Psoas muscle (tissue), 8 donors: ENCODE data around the gene PCED1B. TPM values are rescaled to one million over a fixed set of nuclear protein-coding genes. Genes with fewer than 3 reads are reported as not detected.
"Not testable (repeated sequence)": the region's sequence is repeated elsewhere in the genome, so short reads cannot be mapped to it uniquely, and the experiment has no call there.

ENCODE experiments used
- ATAC-seq, 4 donors: fragments of 200-7000 bp; cut with Tn5 transposase; one replicate each; pipeline ENCODE4 v1.9.1; 2020; ENCODE audit warnings: moderate library complexity in 3 of 4, mild to moderate bottlenecking in 2 of 4
- DNase-seq, 2 donors: peaks; one replicate each; pipeline ENCODE4 v3.0.0-alpha.2; 2020
- H3K27ac ChIP-seq: fragments of 200-600 bp; one replicate; pipeline ENCODE4 v1.8.0; 2022
- H3K27me3 ChIP-seq, 3 donors: fragments of 200-600 bp in 1 of 3; one replicate each; pipeline versions ENCODE4 v1.6.1 to v1.8.0; 2013 to 2022; ENCODE audit warnings: low read length in 2 of 3, mild to moderate bottlenecking in 2 of 3, moderate library complexity in 1 of 3; ENCODE audit not compliant: insufficient read depth in 3 of 3
- H3K36me3 ChIP-seq, 2 donors: fragments of 200-600 bp in 1 of 2; one replicate each; pipeline versions ENCODE4 v1.6.1 to v1.8.0; 2013 to 2022; ENCODE audit warnings: low read depth in 1 of 2, mild to moderate bottlenecking in 1 of 2, moderate library complexity in 1 of 2; ENCODE audit not compliant: insufficient read depth in 1 of 2
- H3K4me1 ChIP-seq: fragments of 200-600 bp; one replicate; pipeline ENCODE4 v1.8.0; 2022
- H3K4me3 ChIP-seq: fragments of 200-600 bp; one replicate; pipeline ENCODE4 v1.8.0; 2022; ENCODE audit warnings: mild to moderate bottlenecking
- H3K9me3 ChIP-seq: fragments of 200-600 bp; one replicate; pipeline ENCODE4 v1.8.0; 2022
- CTCF ChIP-seq: fragments of 200-600 bp; IDR thresholded peaks from one replicate; pipeline ENCODE4 v1.8.0; 2022; ENCODE audit warnings: antibody characterized with exemption
- WGBS, 3 donors: extraction: QIAGEN DNeasy Blood & Tissue Kit; methylation state at CpG; one replicate each; pipeline versions ENCODE4 v1.1.6 to v1.1.7; 2013; 5-methylcytosine and 5-hydroxymethylcytosine counted together
- intact Hi-C, 2 donors: fragments of 100-400 bp; cut with DNase I; formaldehyde crosslinking; loops; one replicate each; pipeline versions ENCODE4 v1.11.0 to v1.14.2; 2022
- polyA plus RNA-seq, 3 donors: library from polyadenylated mRNA; stranded (reverse); fragments of 200-250 nt; gene quantifications; one replicate each; pipeline ENCODE4 v1.2.3, GENCODE V29; 2013
- total RNA-seq, 4 donors: library from RNA; stranded (reverse); fragmentation: NEBNext Ultra II Directional in 2 of 4; extraction: Animal tissue kit (Norgen Biotek cat#: 25700) in 2 of 4; gene quantifications; one replicate each; pipeline versions ENCODE4 v1.2.1 to v1.2.4, GENCODE V29; 2021 to 2023
- donor health status: healthy with polysubstance abuse.
- donor health status: DM: no; HTN: no; CAD: no; lungs with moderate emphysema.
- donor health status: Bipolar disorder and iron deficiency.
- donor health status: healthy.
- donor health status: DM: yes; HTN: yes; CAD: no.
- donor health status: DM: no; HTN: no; CAD: no.
- donor health status: DM: no; HTN: no; CAD: no.
- donor health status: DM: yes; HTN: yes; CAD: no.

Gene PCED1B
- total and polyA plus RNA-seq, 7 donors = 0.18 to 1.2 (median 0.38) TPM

- intact Hi-C loops = no loop called here
- 59 to 84% (median 67%) methylated on average over 2 of the region's 2 CpGs for WGBS, 3 donors
- TF ChIP-seq CTCF = no peak
Measured at GRCh38 chr12:47052274-47052673, 27.1 kb upstream of the PCED1B start.

GRCh38 chr12:47053961-47054360 lies 25.5 kb upstream of the PCED1B start:
- no peak for ATAC-seq
- Histone ChIP-seq H3K27ac (no peak overlapping the region), H3K4me1 (no peaks in the 10 kb centered on the region)

More at GRCh38 chr12:47052274-47052673, 27.1 kb upstream of the PCED1B start:
- DNase-seq = no peak
- Histone ChIP-seq H3K27ac (no peak overlapping the region), H3K36me3 (no peaks in the 10 kb centered on the region), H3K4me1 (no peaks in the 10 kb centered on the region), H3K4me3 (no peak overlapping the region), H3K27me3 (peaks cover 0 to 6% (median 0%) of the 10 kb centered on the region in 3 donors), H3K9me3 (peaks cover 10% of the 10 kb centered on the region)
- no peak for ATAC-seq

GRCh38 chr12:47054659-47055058 lies 24.8 kb upstream of the PCED1B start:
- no peak for DNase-seq
- Histone ChIP-seq H3K4me3 (no peak overlapping the region), H3K9me3 (peaks cover 10% of the 10 kb centered on the region), H3K4me1 (no peaks in the 10 kb centered on the region), H3K36me3 (no peaks in the 10 kb centered on the region), H3K27ac (no peak overlapping the region), H3K27me3 (peaks cover 0 to 6% (median 0%) of the 10 kb centered on the region in 3 donors)
- ATAC-seq = no peak
- WGBS, 3 donors = 85 to 88% (median 87%) methylated on average over 4 of the region's 4 CpGs
- TF ChIP-seq CTCF = no peak
- intact Hi-C loops = no loop called here

More at GRCh38 chr12:47053961-47054360, 25.5 kb upstream of the PCED1B start:
- Histone ChIP-seq H3K9me3 (peaks cover 10% of the 10 kb centered on the region), H3K27me3 (peaks cover 0 to 6% (median 0%) of the 10 kb centered on the region in 3 donors), H3K4me3 (no peak overlapping the region), H3K36me3 (no peaks in the 10 kb centered on the region)
- no peak for DNase-seq
- TF ChIP-seq CTCF = no peak
- intact Hi-C loops = no loop called here

- H3K4me1 ChIP-seq, H3K36me3 ChIP-seq, H3K27ac ChIP-seq, ATAC-seq, H3K9me3 ChIP-seq, intact Hi-C loops, H3K27me3 ChIP-seq, DNase-seq, H3K4me3 ChIP-seq: not testable (repeated sequence)
- WGBS, 3 donors = 65 to 75% (median 75%) methylated on average over 3 of the region's 3 CpGs
Measured at GRCh38 chr12:47055856-47056255, 23.6 kb upstream of the PCED1B start.

- intact Hi-C loops, H3K27ac ChIP-seq, H3K9me3 ChIP-seq, ATAC-seq, H3K4me3 ChIP-seq, H3K27me3 ChIP-seq, H3K4me1 ChIP-seq, H3K36me3 ChIP-seq, DNase-seq: not testable (repeated sequence)
- WGBS, 3 donors = 86 to 94% (median 93%) methylated on average over 9 to 12 of the region's 12 CpGs
Measured at GRCh38 chr12:47056944-47057343, 22.5 kb upstream of the PCED1B start.

GRCh38 chr12:47058640-47059039 lies 20.8 kb upstream of the PCED1B start:
- ATAC-seq, H3K27me3 ChIP-seq, DNase-seq, H3K4me3 ChIP-seq, H3K36me3 ChIP-seq, H3K4me1 ChIP-seq, H3K9me3 ChIP-seq, intact Hi-C loops, H3K27ac ChIP-seq: not testable (repeated sequence)
- 81 to 86% (median 83%) methylated on average over 1 to 2 of the region's 2 CpGs for WGBS, 3 donors
